HepG2 (cell line): ENCODE results near the gene ZFYVE26. TPM values are rescaled to one million over a fixed set of nuclear protein-coding genes. Genes with fewer than 3 reads are reported as not detected.
A peak's percentile ranks its signal among the peaks of the same experiment; 100 is the strongest.

Experiments
- CAMTA2 ChIP-seq: sonication (generic); formaldehyde crosslinking; IDR thresholded peaks from 2 replicates; pipeline ENCODE4 v1.4.0; 2020; ENCODE audit warnings: mild to moderate bottlenecking, missing genetic modification reagents, borderline replicate concordance
- ELF3 ChIP-seq: IDR thresholded peaks from 2 replicates; pipeline ENCODE4 v1.6.1; 2016; ENCODE audit warnings: missing genetic modification reagents, missing compliant biosample characterization
- EP300 ChIP-seq, 3 experiments: sonication (generic) in 1 of 3; formaldehyde crosslinking in 1 of 3; IDR thresholded peaks; 2 replicates each; pipeline versions ENCODE4 v1.5.1 to v1.6.1; 2011 to 2020; ENCODE audit warnings: low read depth in 2 of 3, low read length in 2 of 3, borderline replicate concordance in 1 of 3, improper control_type of control experiment in 1 of 3, mild to moderate bottlenecking in 1 of 3, missing genetic modification reagents in 1 of 3, moderate library complexity in 1 of 3
- GATAD2A ChIP-seq: IDR thresholded peaks from 2 replicates; pipeline ENCODE4 v1.6.1; 2016
- GFI1 ChIP-seq: sonication (generic); formaldehyde crosslinking; IDR thresholded peaks from 2 replicates; pipeline ENCODE4 v1.5.0; 2020; ENCODE audit warnings: missing genetic modification reagents, mild to moderate bottlenecking, borderline replicate concordance
- KDM6A ChIP-seq: IDR thresholded peaks from 2 replicates; pipeline ENCODE4 v1.6.1; 2016; ENCODE audit warnings: low read depth
- MEF2D ChIP-seq: sonication (generic); formaldehyde crosslinking; IDR thresholded peaks from 2 replicates; pipeline ENCODE4 v1.5.1; 2020; ENCODE audit warnings: mild to moderate bottlenecking, missing genetic modification reagents
- NCOR1 ChIP-seq: fragments of 200-600 bp; sonication (generic); IDR thresholded peaks from 2 replicates; pipeline ENCODE4 v1.7.0; 2017; ENCODE audit warnings: antibody characterized with exemption, low read length, borderline replicate concordance
- NR2F2 ChIP-seq: IDR thresholded peaks from 2 replicates; pipeline ENCODE4 v1.6.1; 2012; ENCODE audit warnings: low read depth, inconsistent platforms, borderline replicate concordance
- RCOR2 ChIP-seq: IDR thresholded peaks from 2 replicates; pipeline ENCODE4 v1.6.1; 2016; ENCODE audit warnings: missing biosample characterization, missing genetic modification reagents
- SAP130 ChIP-seq: IDR thresholded peaks from 2 replicates; pipeline ENCODE4 v1.6.1; 2016; ENCODE audit warnings: low read depth
- SP2 ChIP-seq: sonication (generic); formaldehyde crosslinking; IDR thresholded peaks from 2 replicates; pipeline ENCODE4 v1.5.1; 2020; ENCODE audit warnings: mild to moderate bottlenecking, missing genetic modification reagents
- TCF7L2 ChIP-seq: IDR thresholded peaks from 2 replicates; pipeline ENCODE4 v1.6.1; 2011; ENCODE audit warnings: mild to moderate bottlenecking, low read depth, low read length, moderate library complexity
- TRIM24 ChIP-seq: sonication (generic); formaldehyde crosslinking; IDR thresholded peaks from 2 replicates; pipeline ENCODE4 v1.8.0; 2022; ENCODE audit warnings: mild to moderate bottlenecking, missing genetic modification reagents
- WIZ ChIP-seq: sonication (generic); formaldehyde crosslinking; IDR thresholded peaks from 2 replicates; pipeline ENCODE4 v1.5.1; 2020; ENCODE audit warnings: mild to moderate bottlenecking, missing genetic modification reagents
- ZFP1 ChIP-seq: IDR thresholded peaks from 2 replicates; pipeline ENCODE4 v1.6.1; 2016
- ZNF253 ChIP-seq: sonication (generic); formaldehyde crosslinking; IDR thresholded peaks from 2 replicates; pipeline ENCODE4 v1.8.0; 2022; ENCODE audit warnings: mild to moderate bottlenecking, missing genetic modification reagents, borderline replicate concordance
- ZNF292 ChIP-seq: sonication (generic); formaldehyde crosslinking; IDR thresholded peaks from 2 replicates; pipeline ENCODE4 v1.8.1; 2022; ENCODE audit warnings: mild to moderate bottlenecking, low read depth, missing genetic modification reagents, borderline replicate concordance
- ZNF432 ChIP-seq: sonication (generic); formaldehyde crosslinking; IDR thresholded peaks from 2 replicates; pipeline ENCODE4 v1.5.0; 2020; ENCODE audit warnings: missing genetic modification reagents, mild to moderate bottlenecking, borderline replicate concordance
- ZNF790 ChIP-seq: sonication (generic); formaldehyde crosslinking; IDR thresholded peaks from 2 replicates; pipeline ENCODE4 v1.8.0; 2022; ENCODE audit warnings: missing genetic modification reagents, mild to moderate bottlenecking, borderline replicate concordance
- polyA plus RNA-seq, 8 experiments: library from polyadenylated mRNA; depleted of rRNA in 3 of 8; stranded (reverse) in 7 of 8; unstranded in 1 of 8; fragments of >200 nt; fragmentation: Illumina TruSeq in 4 of 8; extraction: Trizol in 4 of 8; gene quantifications; 2 replicates each; pipeline versions ENCODE4 v1.2.1 to v1.2.3, GENCODE V29; 2011 to 2016; ENCODE audit warnings: low read depth in 4 of 8, missing spikeins in 1 of 8, mixed read lengths in 1 of 8; ENCODE audit not compliant: insufficient read depth in 1 of 8
- total RNA-seq, 5 experiments: library from RNA; depleted of rRNA; stranded (reverse); fragments of >200 nt; fragmentation: Illumina TruSeq; extraction: Trizol; gene quantifications; 2 replicates each; pipeline ENCODE4 v1.2.3, GENCODE V29; 2016; ENCODE audit warnings: low read depth in 1 of 5
- TF ChIP-seq, protein P1 (sequence below): sonication (generic); formaldehyde crosslinking; conservative IDR thresholded peaks from 2 replicates; pipeline ENCODE4 v1.4.0; 2020; ENCODE audit warnings: missing genetic modification reagents
- TF ChIP-seq, protein P2 (sequence below): sonication (generic); formaldehyde crosslinking; IDR thresholded peaks from 2 replicates; pipeline ENCODE4 v1.4.0; 2020; ENCODE audit warnings: mild to moderate bottlenecking, missing genetic modification reagents
- TF ChIP-seq, protein P3 (sequence below): sonication (generic); IDR thresholded peaks from 2 replicates; pipeline ENCODE4 v1.6.1; 2016; ENCODE audit warnings: low read depth, borderline replicate concordance

ZFYVE26 gene
- total and polyA plus RNA-seq, 2 of the 13 experiments (the other 11 are each of a cell fraction or from before 2014, with no cell fraction given) = 13.6 to 16.4 TPM

DNA sequence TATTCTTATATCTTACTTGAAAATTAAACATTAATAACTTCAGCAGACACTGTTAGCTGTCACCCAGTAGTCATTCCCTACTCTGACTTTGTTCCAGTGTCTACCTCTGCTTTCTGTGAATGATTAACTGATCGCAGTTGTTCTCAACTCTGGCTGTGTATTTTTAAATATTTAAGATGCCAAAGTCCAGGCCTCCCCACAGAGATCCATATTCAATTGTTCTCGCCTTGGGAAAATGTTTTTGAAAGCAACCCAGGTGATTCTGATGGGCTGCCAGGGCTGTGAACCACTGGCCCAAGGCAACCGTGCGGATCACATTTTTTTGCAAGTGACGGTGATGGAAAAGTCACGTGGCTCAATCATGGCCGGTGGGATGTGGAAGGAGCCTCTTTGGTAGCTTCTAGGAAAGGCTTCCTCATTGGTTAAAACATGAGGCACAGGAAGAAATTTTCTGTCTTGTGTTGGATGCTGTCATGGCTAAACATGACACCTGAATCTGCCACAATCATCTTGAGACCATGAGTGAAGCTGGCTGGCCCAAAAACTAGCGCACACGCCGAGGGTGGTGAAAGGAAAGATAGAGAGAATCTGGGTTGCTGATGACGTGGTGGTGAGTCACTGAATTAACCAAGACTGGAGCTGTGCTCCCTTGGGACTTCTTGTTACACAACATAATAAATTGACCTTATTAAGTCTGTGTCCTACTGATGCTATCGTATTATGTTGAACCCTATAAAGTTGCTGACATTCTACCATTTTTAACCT lies 77.5 kb downstream of the ZFYVE26 start (continued):
- no peak for TF ChIP-seq TRIM24 (CRISPR knock-in tag)
- peak; percentile 23; the same call in 1 of the 2 replicates for TF ChIP-seq ELF3 (CRISPR knock-in tag)
- TF ChIP-seq ZNF432 (CRISPR knock-in tag) = no peak
- peak; percentile 61; the same call in 1 of the 2 replicates for TF ChIP-seq RCOR2 (CRISPR knock-in tag)
- TF ChIP-seq, protein P1, sequence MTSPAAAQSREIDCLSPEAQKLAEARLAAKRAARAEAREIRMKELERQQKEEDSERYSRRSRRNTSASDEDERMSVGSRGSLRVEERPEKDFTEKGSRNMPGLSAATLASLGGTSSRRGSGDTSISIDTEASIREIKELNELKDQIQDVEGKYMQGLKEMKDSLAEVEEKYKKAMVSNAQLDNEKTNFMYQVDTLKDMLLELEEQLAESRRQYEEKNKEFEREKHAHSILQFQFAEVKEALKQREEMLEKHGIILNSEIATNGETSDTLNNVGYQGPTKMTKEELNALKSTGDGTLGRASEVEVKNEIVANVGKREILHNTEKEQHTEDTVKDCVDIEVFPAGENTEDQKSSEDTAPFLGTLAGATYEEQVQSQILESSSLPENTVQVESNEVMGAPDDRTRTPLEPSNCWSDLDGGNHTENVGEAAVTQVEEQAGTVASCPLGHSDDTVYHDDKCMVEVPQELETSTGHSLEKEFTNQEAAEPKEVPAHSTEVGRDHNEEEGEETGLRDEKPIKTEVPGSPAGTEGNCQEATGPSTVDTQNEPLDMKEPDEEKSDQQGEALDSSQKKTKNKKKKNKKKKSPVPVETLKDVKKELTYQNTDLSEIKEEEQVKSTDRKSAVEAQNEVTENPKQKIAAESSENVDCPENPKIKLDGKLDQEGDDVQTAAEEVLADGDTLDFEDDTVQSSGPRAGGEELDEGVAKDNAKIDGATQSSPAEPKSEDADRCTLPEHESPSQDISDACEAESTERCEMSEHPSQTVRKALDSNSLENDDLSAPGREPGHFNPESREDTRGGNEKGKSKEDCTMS = no peak
- TF ChIP-seq TCF7L2 = no peak
- TF ChIP-seq GFI1 (CRISPR knock-in tag) = no peak
- peak; percentile 67; the same call in 1 of the 2 replicates for TF ChIP-seq MEF2D (CRISPR knock-in tag)
- no peak for TF ChIP-seq ZFP1 (CRISPR knock-in tag)
- no peak for TF ChIP-seq WIZ (CRISPR knock-in tag)
- TF ChIP-seq KDM6A (CRISPR knock-in tag) = peak; percentile 82
- peak; percentile 85 for TF ChIP-seq GATAD2A
- TF ChIP-seq NCOR1 = peak; percentile 95; the same call in 1 of the 2 replicates
- TF ChIP-seq ZNF790 (CRISPR knock-in tag) = no peak
- peak; percentile 65 for TF ChIP-seq SAP130 (CRISPR knock-in tag)
- TF ChIP-seq, protein P2, sequence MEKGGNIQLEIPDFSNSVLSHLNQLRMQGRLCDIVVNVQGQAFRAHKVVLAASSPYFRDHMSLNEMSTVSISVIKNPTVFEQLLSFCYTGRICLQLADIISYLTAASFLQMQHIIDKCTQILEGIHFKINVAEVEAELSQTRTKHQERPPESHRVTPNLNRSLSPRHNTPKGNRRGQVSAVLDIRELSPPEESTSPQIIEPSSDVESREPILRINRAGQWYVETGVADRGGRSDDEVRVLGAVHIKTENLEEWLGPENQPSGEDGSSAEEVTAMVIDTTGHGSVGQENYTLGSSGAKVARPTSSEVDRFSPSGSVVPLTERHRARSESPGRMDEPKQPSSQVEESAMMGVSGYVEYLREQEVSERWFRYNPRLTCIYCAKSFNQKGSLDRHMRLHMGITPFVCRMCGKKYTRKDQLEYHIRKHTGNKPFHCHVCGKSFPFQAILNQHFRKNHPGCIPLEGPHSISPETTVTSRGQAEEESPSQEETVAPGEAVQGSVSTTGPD (CRISPR knock-in tag) = no peak
- no peak for TF ChIP-seq ZNF253
- TF ChIP-seq CAMTA2 (CRISPR knock-in tag) = no peak
- no peak for TF ChIP-seq SP2 (CRISPR knock-in tag)
- TF ChIP-seq NR2F2 = no peak
- TF ChIP-seq ZNF292 (CRISPR knock-in tag) = peak; percentile 25; the same call in 1 of the 2 replicates
- TF ChIP-seq, protein P3, sequence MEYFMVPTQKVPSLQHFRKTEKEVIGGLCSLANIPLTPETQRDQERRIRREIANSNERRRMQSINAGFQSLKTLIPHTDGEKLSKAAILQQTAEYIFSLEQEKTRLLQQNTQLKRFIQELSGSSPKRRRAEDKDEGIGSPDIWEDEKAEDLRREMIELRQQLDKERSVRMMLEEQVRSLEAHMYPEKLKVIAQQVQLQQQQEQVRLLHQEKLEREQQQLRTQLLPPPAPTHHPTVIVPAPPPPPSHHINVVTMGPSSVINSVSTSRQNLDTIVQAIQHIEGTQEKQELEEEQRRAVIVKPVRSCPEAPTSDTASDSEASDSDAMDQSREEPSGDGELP = peak; percentile 83
- peak in 1 of 2 experiments; percentile 45; a peak in 1 of 4 replicates for TF ChIP-seq EP300 (IDR thresholded peaks at IDR 0.05; ENCODE audit: low read depth in 2 of 2, low read length in 2 of 2)
- TF ChIP-seq EP300 (CRISPR knock-in tag; IDR thresholded peaks at IDR 0.05; ENCODE audit: borderline replicate concordance) = no peak
